Lung (tissue), 12 donors: ENCODE results near the gene MKRN2OS. TPM values are rescaled to one million over a fixed set of nuclear protein-coding genes. Genes with fewer than 3 reads are reported as not detected.

ENCODE experiments used
- ATAC-seq: fragments of 200-7000 bp; cut with Tn5 transposase; one replicate; pipeline ENCODE4 v1.9.1; 2020; ENCODE audit warnings: moderate number of reproducible peaks; ENCODE audit not compliant: insufficient read depth, low FRiP score
- DNase-seq, 3 donors: peaks; one replicate each; pipeline ENCODE4 v3.0.0-alpha.2; 2013 to 2017
- H3K27ac ChIP-seq, 2 donors: one replicate each; pipeline ENCODE4 v1.5.1; 2013; ENCODE audit warnings: mild to moderate bottlenecking in 2 of 2, moderate library complexity in 2 of 2, control low read depth in 1 of 2, inconsistent platforms in 1 of 2, low read depth in 1 of 2, low read length in 1 of 2
- H3K27me3 ChIP-seq, 3 donors: one replicate each; pipeline ENCODE4 v1.5.1; 2013; ENCODE audit warnings: low read length in 2 of 3; ENCODE audit not compliant: control insufficient read depth in 3 of 3, insufficient read depth in 3 of 3
- H3K36me3 ChIP-seq, 4 donors: one replicate each; pipeline ENCODE4 v1.5.1; 2013; ENCODE audit warnings: low read length in 4 of 4, mild to moderate bottlenecking in 1 of 4, moderate library complexity in 1 of 4; ENCODE audit not compliant: control insufficient read depth in 4 of 4, insufficient read depth in 4 of 4
- H3K4me1 ChIP-seq, 5 donors: one replicate each; pipeline ENCODE4 v1.5.1; 2013; ENCODE audit warnings: low read length in 5 of 5, mild to moderate bottlenecking in 2 of 5, moderate library complexity in 1 of 5; ENCODE audit not compliant: control insufficient read depth in 5 of 5, insufficient read depth in 5 of 5
- H3K4me3 ChIP-seq: one replicate; pipeline ENCODE4 v1.5.1; 2013; ENCODE audit warnings: mild to moderate bottlenecking, control low read depth, moderate library complexity
- H3K9ac ChIP-seq, 2 donors: one replicate each; pipeline ENCODE4 v1.5.1; 2013; ENCODE audit warnings: low read length in 2 of 2, control low read depth in 1 of 2; ENCODE audit not compliant: insufficient read depth in 1 of 2
- H3K9me3 ChIP-seq, 4 donors: one replicate each; pipeline ENCODE4 v1.5.1; 2013; ENCODE audit warnings: low read length in 3 of 4, mild to moderate bottlenecking in 1 of 4, moderate library complexity in 1 of 4; ENCODE audit not compliant: control insufficient read depth in 4 of 4, insufficient read depth in 3 of 4
- CTCF ChIP-seq: IDR thresholded peaks from 2 replicates; pipeline ENCODE4 v1.5.1; 2012; ENCODE audit warnings: mild to moderate bottlenecking; ENCODE audit errors: control extremely low read depth, extremely low read depth
- WGBS, 2 donors: extraction: QIAGEN DNeasy Blood & Tissue Kit; methylation state at CpG; one replicate each; pipeline ENCODE4 v1.1.7; 2013; 5-methylcytosine and 5-hydroxymethylcytosine counted together
- polyA plus RNA-seq, 2 donors: library from polyadenylated mRNA; stranded (reverse); fragments of 200-250 nt; gene quantifications; one replicate each; pipeline ENCODE4 v1.2.1, GENCODE V29; 2013
- total RNA-seq, 2 donors: library from RNA; depleted of rRNA in 1 of 2; stranded (reverse); fragments of >200 nt in 1 of 2; gene quantifications; one replicate each; pipeline ENCODE4 v1.2.1, GENCODE V29; 2014 to 2021
- donor health status: control.
- donor health status: control.
- donor health status: Bipolar disorder and iron deficiency.
- donor health status: healthy.
- donor health status: DM: yes; HTN: yes; CAD: no.

Gene MKRN2OS
- total and polyA plus RNA-seq, 4 donors: 0.62 to 1.3 (median 1.1) TPM; not detected in 1

- H3K36me3 ChIP-seq: no peaks in the 10 kb centered on the region
- H3K27ac ChIP-seq: peak overlapping the region; percentile 79 to 85
- ATAC-seq (no peak), DNase-seq (no peak)
- no peaks in the 10 kb centered on the region for H3K27me3 ChIP-seq
- peaks cover 5 to 24% (median 11%) of the 10 kb centered on the region in 5 donors for H3K4me1 ChIP-seq
- 3% methylated on average over 8 of the region's 8 CpGs for WGBS, 2 donors
- peak overlapping the region; percentile 53 to 89 for H3K9ac ChIP-seq
- no peaks in the 10 kb centered on the region for H3K9me3 ChIP-seq
- H3K4me3 ChIP-seq: peak overlapping the region; percentile 59
- TF ChIP-seq CTCF: no peak
Measured at GRCh38 chr3:12556314-12556689, 11.0 kb upstream of the MKRN2OS start.

GRCh38 chr3:12553921-12554391, 8.7 kb upstream of the MKRN2OS start:
- peak overlapping the region; percentile 68 to 87 for H3K9ac ChIP-seq
- H3K9me3 ChIP-seq: no peaks in the 10 kb centered on the region
- TF ChIP-seq CTCF: no peak
- DNase-seq (peak; percentile 29 to 73 (median 63)), ATAC-seq (no peak)
- no peaks in the 10 kb centered on the region for H3K36me3 ChIP-seq
- no peak overlapping the region for H3K27ac ChIP-seq
- peak overlapping the region; percentile 15 for H3K4me3 ChIP-seq
- no peaks in the 10 kb centered on the region for H3K27me3 ChIP-seq
- 7 to 12% methylated on average over 26 of the region's 26 CpGs for WGBS, 2 donors
- H3K4me1 ChIP-seq: peaks cover 4 to 16% (median 6%) of the 10 kb centered on the region in 5 donors

GRCh38 chr3:12549971-12550760, 4.9 kb upstream of the MKRN2OS start:
- Histone ChIP-seq H3K4me1 (peaks cover 0 to 2% (median 0%) of the 10 kb centered on the region in 5 donors), H3K36me3 (no peaks in the 10 kb centered on the region), H3K27ac (no peak overlapping the region), H3K4me3 (no peak overlapping the region), H3K9me3 (no peaks in the 10 kb centered on the region), H3K9ac (no peak overlapping the region), H3K27me3 (no peaks in the 10 kb centered on the region)
- 69 to 73% methylated on average over 7 of the region's 7 CpGs for WGBS, 2 donors
- ATAC-seq (no peak), DNase-seq (no peak)
- no peak for TF ChIP-seq CTCF
